Dendritic cell treated with granulocyte-macrophage colony-stimulating factor and Interleukin-4, amounts not matched to agents 40 ng/mL and 50 ng/mL, for 4 days (primary cell): Measurements from ENCODE around the gene PPM1L.

Experiments
- H3K27ac Mint-ChIP-seq: one replicate; pipeline ENCODE4 v1.8.0; 2022; ENCODE audit warnings: mild to moderate bottlenecking, mixed read lengths
- H3K27me3 Mint-ChIP-seq: one replicate; pipeline ENCODE4 v1.8.0; 2022; ENCODE audit warnings: mild to moderate bottlenecking, mixed read lengths
- H3K36me3 Mint-ChIP-seq: one replicate; pipeline ENCODE4 v1.8.0; 2022; ENCODE audit warnings: low read depth, mixed read lengths
- H3K4me1 Mint-ChIP-seq: one replicate; pipeline ENCODE4 v1.8.0; 2022; ENCODE audit warnings: low read depth, mixed read lengths
- H3K4me3 Mint-ChIP-seq: one replicate; pipeline ENCODE4 v1.8.0; 2022; ENCODE audit warnings: mild to moderate bottlenecking, moderate library complexity, mixed read lengths
- H3K9me3 Mint-ChIP-seq: one replicate; pipeline ENCODE4 v1.8.0; 2022; ENCODE audit warnings: mixed read lengths
- intact Hi-C: fragments of 100-400 bp; cut with micrococcal nuclease; formaldehyde crosslinking; loops from one replicate; pipeline ENCODE4 v1.15.0; 2022

The PPM1L gene

GRCh38 chr3:161064413-161064812, 308.4 kb downstream of the PPM1L start:
- intact Hi-C loops = no loop called here
- H3K27ac Mint-ChIP-seq = peak overlapping the region; percentile 60
- no peak overlapping the region for H3K4me3 Mint-ChIP-seq
- H3K36me3 Mint-ChIP-seq = peaks cover 71% of the 10 kb centered on the region
- H3K9me3 Mint-ChIP-seq = no peaks in the 10 kb centered on the region
- H3K4me1 Mint-ChIP-seq = peaks cover 48% of the 10 kb centered on the region
- no peaks in the 10 kb centered on the region for H3K27me3 Mint-ChIP-seq

GRCh38 chr3:161066930-161067329, 310.9 kb downstream of the PPM1L start:
- Mint-ChIP-seq H3K4me1 (peaks cover 62% of the 10 kb centered on the region), H3K4me3 (no peak overlapping the region), H3K9me3 (no peaks in the 10 kb centered on the region), H3K27ac (no peak overlapping the region), H3K36me3 (peaks cover 70% of the 10 kb centered on the region), H3K27me3 (no peaks in the 10 kb centered on the region)
- intact Hi-C loops = no loop called here

- Mint-ChIP-seq H3K4me3 (no peak overlapping the region), H3K9me3 (no peaks in the 10 kb centered on the region), H3K27me3 (no peaks in the 10 kb centered on the region)
Measured at GRCh38 chr3:161067335-161067734, 311.3 kb downstream of the PPM1L start.

GRCh38 chr3:161069511-161070251, 313.6 kb downstream of the PPM1L start:
- Mint-ChIP-seq H3K36me3 (peaks cover 68% of the 10 kb centered on the region), H3K4me1 (peaks cover 72% of the 10 kb centered on the region), H3K9me3 (no peaks in the 10 kb centered on the region), H3K27ac (peak overlapping the region; percentile 88), H3K27me3 (no peaks in the 10 kb centered on the region), H3K4me3 (peak overlapping the region; percentile 40)
- intact Hi-C loops = loop anchor here (5.0 kb wide), 1 partner anchor 32 kb away; no protein-coding TSS in a partner anchor

More at GRCh38 chr3:161067335-161067734, 311.3 kb downstream of the PPM1L start:
- peaks cover 70% of the 10 kb centered on the region for H3K36me3 Mint-ChIP-seq
- peak overlapping the region; percentile 14 for H3K27ac Mint-ChIP-seq
- intact Hi-C loops = no loop called here
- H3K4me1 Mint-ChIP-seq = peaks cover 62% of the 10 kb centered on the region

GRCh38 chr3:161070252-161070930, 314.4 kb downstream of the PPM1L start:
- Mint-ChIP-seq H3K9me3 (no peaks in the 10 kb centered on the region), H3K27ac (peak overlapping the region; percentile 88)
- intact Hi-C loops = loop anchor here (5.0 kb wide), 1 partner anchor 33 kb away; no protein-coding TSS in a partner anchor

GRCh38 chr3:161070980-161071663, 315.1 kb downstream of the PPM1L start:
- H3K27me3 Mint-ChIP-seq = no peaks in the 10 kb centered on the region
- no peaks in the 10 kb centered on the region for H3K9me3 Mint-ChIP-seq
- peaks cover 53% of the 10 kb centered on the region for H3K36me3 Mint-ChIP-seq
- peak overlapping the region; percentile 4 for H3K4me3 Mint-ChIP-seq
- peaks cover 68% of the 10 kb centered on the region for H3K4me1 Mint-ChIP-seq
- intact Hi-C loops = loop anchor here (5.0 kb wide), 1 partner anchor 34 kb away; no protein-coding TSS in a partner anchor
- peak overlapping the region; percentile 88 for H3K27ac Mint-ChIP-seq

More at GRCh38 chr3:161070252-161070930, 314.4 kb downstream of the PPM1L start:
- peaks cover 70% of the 10 kb centered on the region for H3K4me1 Mint-ChIP-seq
- peak overlapping the region; percentile 40 for H3K4me3 Mint-ChIP-seq
- H3K27me3 Mint-ChIP-seq = no peaks in the 10 kb centered on the region
- peaks cover 61% of the 10 kb centered on the region for H3K36me3 Mint-ChIP-seq

- Mint-ChIP-seq H3K27me3 (no peaks in the 10 kb centered on the region), H3K36me3 (peaks cover 42% of the 10 kb centered on the region), H3K4me1 (peaks cover 61% of the 10 kb centered on the region), H3K27ac (no peak overlapping the region), H3K4me3 (no peak overlapping the region), H3K9me3 (no peaks in the 10 kb centered on the region)
- intact Hi-C loops = loop anchor here (5.0 kb wide), 1 partner anchor 35 kb away; no protein-coding TSS in a partner anchor
Measured at GRCh38 chr3:161072211-161072621, 316.2 kb downstream of the PPM1L start.

- Mint-ChIP-seq H3K36me3 (peaks cover 37% of the 10 kb centered on the region), H3K9me3 (no peaks in the 10 kb centered on the region), H3K27ac (peak overlapping the region; percentile 32), H3K4me1 (peaks cover 59% of the 10 kb centered on the region), H3K27me3 (no peaks in the 10 kb centered on the region), H3K4me3 (no peak overlapping the region)
- intact Hi-C loops = loop anchor here (5.0 kb wide), 1 partner anchor 35 kb away; no protein-coding TSS in a partner anchor
Measured at GRCh38 chr3:161072751-161073150, 316.7 kb downstream of the PPM1L start.

GRCh38 chr3:161073181-161073580, 317.1 kb downstream of the PPM1L start:
- Mint-ChIP-seq H3K9me3 (no peaks in the 10 kb centered on the region), H3K4me1 (peaks cover 60% of the 10 kb centered on the region), H3K27me3 (no peaks in the 10 kb centered on the region), H3K27ac (peak overlapping the region; percentile 32), H3K4me3 (no peak overlapping the region), H3K36me3 (peaks cover 33% of the 10 kb centered on the region)
- intact Hi-C loops = loop anchor here (5.0 kb wide), 1 partner anchor 36 kb away; no protein-coding TSS in a partner anchor

GRCh38 chr3:161081633-161082032, 325.6 kb downstream of the PPM1L start:
- H3K9me3 Mint-ChIP-seq = no peaks in the 10 kb centered on the region
- H3K27ac Mint-ChIP-seq = peak overlapping the region; percentile 75
- intact Hi-C loops = loop anchor here (10.0 kb wide), 1 partner anchor 123 kb away; no protein-coding TSS in a partner anchor
- peaks cover 34% of the 10 kb centered on the region for H3K4me1 Mint-ChIP-seq
- no peak overlapping the region for H3K4me3 Mint-ChIP-seq
- H3K36me3 Mint-ChIP-seq = peaks cover 5% of the 10 kb centered on the region
- no peaks in the 10 kb centered on the region for H3K27me3 Mint-ChIP-seq

- no peak overlapping the region for H3K4me3 Mint-ChIP-seq
- peak overlapping the region; percentile 75 for H3K27ac Mint-ChIP-seq
- H3K36me3 Mint-ChIP-seq = peaks cover 5% of the 10 kb centered on the region
- intact Hi-C loops = loop anchor here (10.0 kb wide), 1 partner anchor 123 kb away; no protein-coding TSS in a partner anchor
- no peaks in the 10 kb centered on the region for H3K9me3 Mint-ChIP-seq
- peaks cover 31% of the 10 kb centered on the region for H3K4me1 Mint-ChIP-seq
- no peaks in the 10 kb centered on the region for H3K27me3 Mint-ChIP-seq
Measured at GRCh38 chr3:161082063-161082462, 326.0 kb downstream of the PPM1L start.

- no peaks in the 10 kb centered on the region for H3K27me3 Mint-ChIP-seq
- H3K4me1 Mint-ChIP-seq = peaks cover 22% of the 10 kb centered on the region
- H3K36me3 Mint-ChIP-seq = peaks cover 5% of the 10 kb centered on the region
- H3K9me3 Mint-ChIP-seq = no peaks in the 10 kb centered on the region
- no peak overlapping the region for H3K27ac Mint-ChIP-seq
- intact Hi-C loops = loop anchor here (10.0 kb wide), 1 partner anchor 122 kb away; no protein-coding TSS in a partner anchor
- H3K4me3 Mint-ChIP-seq = no peak overlapping the region
Measured at GRCh38 chr3:161083131-161083530, 327.1 kb downstream of the PPM1L start.

- Mint-ChIP-seq H3K4me3 (no peak overlapping the region), H3K9me3 (no peaks in the 10 kb centered on the region), H3K27me3 (no peaks in the 10 kb centered on the region), H3K27ac (no peak overlapping the region), H3K36me3 (peaks cover 5% of the 10 kb centered on the region), H3K4me1 (peaks cover 22% of the 10 kb centered on the region)
- intact Hi-C loops = loop anchor here (10.0 kb wide), 1 partner anchor 121 kb away; no protein-coding TSS in a partner anchor
Measured at GRCh38 chr3:161084277-161084676, 328.2 kb downstream of the PPM1L start.
